Fibroblast of the conjunctiva (primary cell): ENCODE results near the gene REEP2.

Source experiments
- DNase-seq: peaks from one replicate; pipeline ENCODE4 v3.0.0-alpha.2; 2010; ENCODE audit warnings: low read depth

Gene REEP2

DNA sequence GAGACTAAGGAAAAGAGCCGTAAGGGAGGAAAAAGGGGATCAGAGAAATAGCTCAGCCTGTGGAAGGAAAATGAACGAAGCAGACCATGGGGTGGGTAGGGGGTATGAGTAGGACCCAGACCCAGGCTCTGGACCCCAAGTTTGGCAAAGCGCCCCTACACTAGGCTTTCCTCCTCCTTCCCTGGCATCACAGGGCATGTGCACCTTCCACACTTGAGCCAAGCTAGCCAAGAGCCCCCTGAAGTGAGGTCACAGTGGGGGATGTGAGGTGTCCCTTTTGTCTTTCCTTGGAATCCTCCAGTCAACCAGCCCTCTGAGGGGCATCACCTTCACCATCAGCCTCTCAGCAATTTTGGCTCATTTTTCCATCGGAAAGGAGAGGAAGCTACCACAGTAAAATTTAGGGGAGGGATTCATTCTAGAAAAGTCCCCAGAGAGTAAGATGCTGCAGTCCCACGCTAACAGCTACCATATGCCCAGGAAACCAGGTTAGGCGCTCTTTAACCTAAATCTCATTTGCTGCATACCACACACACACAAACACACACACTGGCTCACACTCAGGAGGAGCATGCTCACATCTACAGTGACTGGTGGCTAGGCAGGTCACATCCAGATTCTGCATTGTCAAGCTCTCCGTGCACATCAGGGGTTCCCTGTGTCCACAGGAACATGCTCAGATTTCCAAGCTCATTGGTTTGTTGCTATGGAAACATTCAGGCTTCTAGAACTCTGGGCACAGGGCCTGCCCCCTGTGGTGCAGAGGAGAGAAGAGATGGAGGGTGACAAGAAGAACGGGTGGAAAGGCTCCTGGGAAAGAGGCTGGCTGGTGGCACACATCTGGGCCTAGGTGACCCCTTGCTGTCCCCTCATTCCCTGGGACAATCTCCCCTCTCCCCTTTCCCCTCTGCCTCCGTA lies 9.9 kb downstream of the REEP2 start:
- DNase-seq, result peak; percentile 59

DNA sequence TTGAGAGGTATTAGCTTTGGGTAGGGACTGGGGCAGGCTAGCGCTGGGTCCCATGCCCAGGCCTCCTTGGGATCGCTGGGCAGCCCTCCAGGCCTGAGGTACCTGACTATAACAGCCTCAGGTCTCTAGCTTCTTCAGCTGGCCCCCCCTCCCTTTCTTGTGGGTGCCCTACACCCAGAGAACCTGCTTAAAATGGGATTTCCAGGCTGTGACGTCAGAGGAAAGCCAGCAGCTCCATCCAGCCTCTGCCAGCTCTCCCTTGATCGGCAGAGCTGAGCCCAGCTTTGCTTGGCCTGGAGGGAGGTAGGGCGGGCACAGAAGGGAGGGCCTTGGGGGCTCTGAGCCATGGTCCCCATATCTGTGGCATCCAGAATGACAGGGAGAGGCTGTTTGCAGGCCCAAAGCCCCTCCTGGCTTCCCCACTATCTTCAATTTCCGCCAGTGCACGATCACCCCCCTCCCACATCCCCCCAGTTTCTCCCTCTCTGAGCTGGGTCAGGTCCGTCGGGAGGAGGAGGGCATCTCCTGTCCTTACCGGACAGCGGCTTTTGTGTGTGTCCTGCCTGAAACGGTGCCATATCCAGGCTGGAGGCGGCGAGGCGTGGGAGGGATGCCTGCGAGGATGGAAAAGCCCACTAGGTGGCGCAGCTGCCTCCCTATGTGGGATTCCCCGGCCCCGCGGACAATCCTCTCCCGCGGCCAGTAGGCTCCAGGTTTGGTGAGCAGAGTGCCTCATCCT lies 10.8 kb downstream of the REEP2 start:
- peak; percentile 56 for DNase-seq

GRCh38 chr5:138450971-138451370 lies 12.1 kb downstream of the REEP2 start:
- no peak for DNase-seq

DNA sequence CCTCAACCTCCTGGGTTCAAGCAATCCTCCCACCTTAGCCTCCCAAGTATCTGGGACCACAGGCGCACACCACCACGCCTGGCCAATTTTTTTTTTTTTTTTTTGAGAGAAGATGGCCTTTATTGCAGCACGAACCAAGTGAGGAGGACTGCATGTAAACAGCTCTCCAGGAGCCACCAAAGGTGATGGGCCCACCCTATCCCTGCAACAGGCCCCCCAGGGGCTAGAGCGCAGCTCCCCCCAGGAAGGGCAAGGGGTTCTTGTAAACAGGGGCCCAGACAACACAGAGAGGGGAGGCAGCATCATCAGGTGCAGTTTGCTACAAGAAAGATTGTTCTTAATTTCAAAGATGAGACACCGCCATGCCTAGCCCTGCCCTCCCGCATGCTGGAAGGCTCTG lies 13.9 kb downstream of the REEP2 start:
- no peak for DNase-seq

- no peak for DNase-seq
These were observed 14.7 kb downstream of the REEP2 start for GRCh38 chr5:138453590-138453989.

DNA sequence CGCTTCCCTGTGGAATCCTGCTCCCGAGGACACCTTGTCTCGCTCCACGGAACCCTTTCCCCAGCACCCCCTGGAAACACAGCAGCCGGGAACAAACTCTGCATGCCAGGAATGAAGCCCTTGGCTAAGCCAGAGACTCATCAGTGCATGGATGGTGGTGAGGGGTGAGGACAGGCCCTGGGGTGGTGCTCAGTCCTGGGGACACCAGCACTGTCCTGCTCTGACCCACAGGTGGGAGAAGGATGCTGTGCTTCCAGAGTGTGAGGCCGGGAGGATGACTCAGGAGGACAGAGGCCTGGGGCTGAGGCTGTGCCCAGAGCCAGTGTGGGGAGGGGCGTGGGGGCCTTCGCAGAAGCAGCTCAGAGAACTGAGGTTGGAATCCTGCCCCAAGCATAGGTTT lies 15.3 kb downstream of the REEP2 start:
- no peak for DNase-seq

DNA sequence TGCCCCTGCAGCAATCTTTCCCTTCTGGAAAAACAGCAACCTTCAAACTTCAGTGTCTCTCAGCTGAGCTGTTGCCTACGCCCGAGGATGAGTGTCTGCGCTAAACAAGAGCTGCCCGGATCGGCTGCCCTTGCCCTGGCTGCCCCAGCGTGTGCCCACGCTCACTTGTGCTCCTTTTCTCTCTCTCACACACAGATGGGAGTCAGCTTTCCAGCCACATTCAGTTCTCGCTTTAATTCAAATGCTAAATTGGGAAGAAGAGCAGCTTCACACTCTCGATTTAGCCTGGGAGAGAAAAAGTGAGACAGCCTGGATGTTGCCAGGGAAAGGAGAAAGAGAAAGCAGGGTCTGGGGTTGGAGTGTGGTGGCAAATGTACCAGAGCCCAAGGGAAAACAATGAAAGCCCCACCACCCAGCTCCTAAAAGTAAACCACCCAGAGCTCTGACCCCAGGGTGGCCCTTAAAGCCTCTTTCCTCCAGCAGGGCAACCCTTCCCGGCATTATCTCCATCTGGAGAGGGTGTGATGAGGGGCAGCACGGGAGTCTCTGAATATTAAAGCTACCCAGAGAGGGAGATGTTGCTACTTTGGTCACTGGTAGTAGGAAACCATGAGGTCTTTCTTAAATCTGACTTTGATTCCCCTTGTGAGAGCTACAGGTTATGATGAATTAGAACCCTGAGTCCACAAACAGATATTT lies 16.5 kb downstream of the REEP2 start:
- DNase-seq, result no peak

GRCh38 chr5:138457531-138458275 lies 18.8 kb downstream of the REEP2 start:
- no peak for DNase-seq

- DNase-seq, result no peak
These were observed 19.5 kb downstream of the REEP2 start for GRCh38 chr5:138458384-138458783.

GRCh38 chr5:138458856-138459255 lies 20.0 kb downstream of the REEP2 start:
- no peak for DNase-seq

GRCh38 chr5:138459311-138459933 lies 20.6 kb downstream of the REEP2 start:
- DNase-seq, result no peak

DNA sequence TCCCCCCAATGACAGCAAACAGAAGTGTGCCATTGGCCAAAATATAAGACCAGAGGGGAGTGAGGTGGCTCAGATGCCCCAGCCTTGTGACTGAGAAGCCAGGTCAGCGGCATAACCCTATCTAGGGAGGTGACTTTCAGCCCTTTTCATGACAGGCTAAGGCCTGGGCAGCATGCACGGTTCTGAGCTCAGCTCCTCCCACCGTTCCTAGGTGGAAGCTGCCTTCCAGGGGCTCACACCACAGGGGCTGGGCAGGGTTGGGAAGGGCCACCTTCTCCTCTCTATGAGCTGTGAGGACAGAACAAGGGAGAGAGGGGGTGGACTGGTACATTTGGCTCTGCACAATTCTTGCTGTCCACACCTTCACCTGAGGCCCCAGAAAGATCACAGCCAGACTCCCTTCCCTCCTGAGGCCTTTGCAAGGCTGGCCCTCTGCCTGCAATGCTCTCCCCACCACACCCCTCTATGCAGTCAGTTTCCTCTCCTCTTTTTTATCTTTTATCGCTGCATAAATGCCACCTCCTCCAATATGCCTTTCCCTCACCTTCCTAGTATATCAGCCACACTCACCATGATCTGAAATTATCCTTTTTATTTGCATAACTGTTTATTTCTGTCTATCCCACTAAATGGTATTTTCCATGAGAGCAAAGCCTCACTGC lies 21.3 kb downstream of the REEP2 start:
- no peak for DNase-seq

GRCh38 chr5:138461343-138462125 lies 22.7 kb downstream of the REEP2 start:
- DNase-seq, result peak; percentile 43

DNA sequence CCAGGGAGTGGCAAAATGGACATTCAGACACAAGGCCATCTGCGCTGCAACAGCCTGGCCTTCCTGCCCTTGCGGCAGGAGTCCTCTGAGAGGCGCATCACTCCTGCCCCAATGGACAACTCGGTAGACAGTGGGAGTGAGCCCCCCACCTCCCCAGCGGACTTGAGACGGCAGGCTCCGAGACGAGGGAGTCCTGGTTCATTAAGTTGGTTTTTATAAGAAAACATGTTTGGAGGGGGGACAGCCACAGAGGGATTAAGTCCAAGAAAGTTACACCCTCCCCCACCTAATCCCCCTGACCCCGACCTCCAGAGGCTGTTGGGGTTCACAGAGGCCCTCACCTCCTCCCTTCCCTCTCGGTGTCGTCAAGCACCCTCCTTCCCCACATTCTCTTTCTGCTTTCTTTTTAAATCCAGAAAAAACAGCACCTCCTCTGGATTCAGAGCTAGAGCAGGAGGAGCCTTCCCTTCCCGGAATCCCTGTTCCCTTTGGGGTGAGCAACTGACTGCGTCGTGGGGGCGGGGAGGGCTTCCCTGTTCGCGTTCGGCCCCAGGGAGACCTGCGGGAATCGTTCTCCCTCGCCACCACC lies 24.7 kb downstream of the REEP2 start:
- DNase-seq, result no peak

DNA sequence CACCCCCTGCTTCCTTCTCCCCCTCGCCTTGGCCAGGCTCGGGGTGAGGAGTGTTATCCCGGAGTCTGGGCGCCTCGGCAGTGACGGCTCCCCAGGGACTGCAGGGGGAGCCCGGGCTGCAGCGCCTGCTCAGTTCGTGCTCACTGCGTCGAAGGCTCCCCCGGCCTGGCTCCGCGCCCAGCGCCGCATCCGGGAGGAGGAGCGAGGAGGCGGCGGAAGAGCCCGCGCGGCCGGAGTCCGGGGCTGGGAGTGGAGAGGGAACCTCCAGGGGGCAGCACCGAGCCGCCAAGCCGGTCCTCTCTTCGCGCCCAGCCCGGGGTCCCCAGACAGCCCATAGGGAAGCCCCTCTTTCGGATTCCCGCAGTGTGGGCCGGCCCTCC lies 25.1 kb downstream of the REEP2 start:
- DNase-seq, result peak; percentile 90

DNA sequence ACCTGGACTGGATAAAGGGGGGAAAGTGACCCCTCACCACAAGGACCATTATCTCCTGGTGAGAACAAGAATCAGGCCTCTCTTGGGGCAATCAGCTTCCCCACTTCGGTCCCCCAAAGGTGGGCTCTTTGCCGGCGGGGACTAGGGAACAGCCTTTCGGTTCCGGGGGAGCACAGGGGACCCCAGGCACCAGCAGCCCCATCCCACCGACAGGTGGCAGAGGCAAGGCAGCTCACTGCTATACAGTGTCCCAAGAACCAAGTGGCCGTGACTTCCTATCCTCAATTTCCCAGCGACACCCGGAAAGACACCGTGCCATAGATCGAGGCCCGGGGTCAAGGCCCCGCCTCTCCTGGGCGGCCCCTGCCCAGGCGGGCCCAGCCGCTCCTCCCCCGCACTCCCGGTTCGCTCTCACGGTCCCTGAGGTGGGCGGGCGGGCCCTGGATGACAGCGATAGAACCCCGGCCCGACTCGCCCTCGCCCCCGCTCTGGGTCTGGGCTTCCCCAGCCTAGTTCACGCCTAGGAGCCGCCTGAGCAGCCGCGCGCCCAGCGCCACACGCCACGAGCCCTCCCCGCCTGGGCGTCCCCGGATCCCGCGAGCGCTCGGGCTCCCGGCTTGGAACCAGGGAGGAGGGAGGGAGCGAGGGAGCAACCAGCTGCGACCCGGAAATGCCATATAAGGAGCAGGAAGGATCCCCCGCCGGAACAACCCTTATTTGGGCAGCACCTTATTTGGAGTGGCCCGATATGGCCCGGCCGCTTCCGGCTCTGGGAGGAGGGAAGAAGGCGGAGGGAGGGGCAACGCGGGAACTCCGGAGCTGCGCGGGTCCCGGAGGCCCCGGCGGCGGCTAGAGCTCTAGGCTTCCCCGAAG lies 25.8 kb downstream of the REEP2 start:
- peak; percentile 98 for DNase-seq

DNA sequence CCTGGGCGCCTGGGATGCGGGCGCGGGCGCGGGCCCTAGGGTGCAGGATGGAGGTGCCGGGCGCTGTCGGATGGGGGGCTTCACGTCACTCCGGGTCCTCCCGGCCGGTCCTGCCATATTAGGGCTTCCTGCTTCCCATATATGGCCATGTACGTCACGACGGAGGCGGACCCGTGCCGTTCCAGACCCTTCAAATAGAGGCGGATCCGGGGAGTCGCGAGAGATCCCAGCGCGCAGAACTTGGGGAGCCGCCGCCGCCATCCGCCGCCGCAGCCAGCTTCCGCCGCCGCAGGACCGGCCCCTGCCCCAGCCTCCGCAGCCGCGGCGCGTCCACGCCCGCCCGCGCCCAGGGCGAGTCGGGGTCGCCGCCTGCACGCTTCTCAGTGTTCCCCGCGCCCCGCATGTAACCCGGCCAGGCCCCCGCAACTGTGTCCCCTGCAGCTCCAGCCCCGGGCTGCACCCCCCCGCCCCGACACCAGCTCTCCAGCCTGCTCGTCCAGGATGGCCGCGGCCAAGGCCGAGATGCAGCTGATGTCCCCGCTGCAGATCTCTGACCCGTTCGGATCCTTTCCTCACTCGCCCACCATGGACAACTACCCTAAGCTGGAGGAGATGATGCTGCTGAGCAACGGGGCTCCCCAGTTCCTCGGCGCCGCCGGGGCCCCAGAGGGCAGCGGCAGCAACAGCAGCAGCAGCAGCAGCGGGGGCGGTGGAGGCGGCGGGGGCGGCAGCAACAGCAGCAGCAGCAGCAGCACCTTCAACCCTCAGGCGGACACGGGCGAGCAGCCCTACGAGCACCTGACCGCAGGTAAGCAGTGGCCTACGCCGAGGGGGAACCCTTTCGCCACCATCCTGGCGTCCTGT lies 26.6 kb downstream of the REEP2 start, which contains the start of gene EGR1:
TSS of gene EGR1 (plus strand) at position 219 of the 864 bp plus-strand sequence. CDS start at position 502, 283 bp downstream.
- peak; percentile 88 for DNase-seq
